GM23338 (cell line): ENCODE data around the gene IL21. TPM values are rescaled to one million over a fixed set of nuclear protein-coding genes. Genes with fewer than 3 reads are reported as not detected.

ENCODE experiments used
- ATAC-seq: fragments of 200-7000 bp; cut with Tn5 transposase; 3 replicates; pipeline ENCODE4 v1.9.1; 2020
- DNase-seq: peaks from one replicate; pipeline ENCODE4 v3.0.0-alpha.2; 2015; ENCODE audit warnings: low spot score
- H2AFZ ChIP-seq: fragments of 200-600 bp; sonication (generic); 2 replicates; pipeline ENCODE4 v1.8.0; 2016; ENCODE audit warnings: antibody characterized with exemption, mild to moderate bottlenecking, moderate library complexity
- H3F3A ChIP-seq: fragments of 200-600 bp; sonication (generic); replicated peaks from 2 replicates; pipeline ENCODE4 v1.8.0; 2017; ENCODE audit warnings: antibody characterized with exemption, mixed run types, low read depth
- H3K27ac ChIP-seq: fragments of 200-600 bp; sonication (generic); 2 replicates; pipeline ENCODE4 v1.6.1; 2016; ENCODE audit warnings: low read depth
- H3K27me3 ChIP-seq: fragments of 200-600 bp; sonication (generic); 2 replicates; pipeline ENCODE4 v1.8.0; 2016; ENCODE audit warnings: mild to moderate bottlenecking, mixed run types, moderate library complexity; ENCODE audit not compliant: insufficient read depth
- H3K36me3 ChIP-seq: fragments of 200-600 bp; sonication (generic); 2 replicates; pipeline ENCODE4 v1.8.0; 2016; ENCODE audit warnings: mild to moderate bottlenecking; ENCODE audit not compliant: insufficient read depth
- H3K4me1 ChIP-seq: fragments of 200-600 bp; sonication (generic); 2 replicates; pipeline ENCODE4 v1.8.0; 2016; ENCODE audit warnings: mild to moderate bottlenecking, moderate library complexity; ENCODE audit not compliant: insufficient read depth
- H3K4me2 ChIP-seq: fragments of 200-600 bp; sonication (generic); 2 replicates; pipeline ENCODE4 v1.7.1; 2017; ENCODE audit warnings: mixed run types
- H3K4me3 ChIP-seq: fragments of 200-600 bp; sonication (generic); 2 replicates; pipeline ENCODE4 v1.6.1; 2016; ENCODE audit warnings: mixed run types
- H3K79me2 ChIP-seq: fragments of 200-600 bp; sonication (generic); replicated peaks from 2 replicates; pipeline ENCODE4 v1.8.0; 2017; ENCODE audit warnings: mild to moderate bottlenecking; ENCODE audit not compliant: insufficient read depth
- H3K9me2 ChIP-seq: fragments of 200-600 bp; sonication (generic); 2 replicates; pipeline ENCODE4 v1.8.0; 2017; ENCODE audit not compliant: insufficient read depth
- H4K20me1 ChIP-seq: fragments of 200-600 bp; sonication (generic); replicated peaks from 2 replicates; pipeline ENCODE4 v1.8.0; 2017; ENCODE audit warnings: mild to moderate bottlenecking; ENCODE audit not compliant: insufficient read depth
- H3K27ac Mint-ChIP-seq: 2 replicates; pipeline ENCODE4 v1.8.0; 2020; ENCODE audit warnings: inconsistent platforms, mild to moderate bottlenecking, moderate library complexity, mixed read lengths
- H3K27me3 Mint-ChIP-seq: 3 replicates; pipeline ENCODE4 v1.8.0; 2022; ENCODE audit warnings: low read depth, mild to moderate bottlenecking, moderate library complexity, mixed read lengths, inconsistent platforms; ENCODE audit not compliant: insufficient read depth, poor library complexity
- H3K36me3 Mint-ChIP-seq: 3 replicates; pipeline ENCODE4 v1.8.0; 2021; ENCODE audit warnings: low read depth, mild to moderate bottlenecking, inconsistent platforms, moderate library complexity, mixed read lengths
- H3K4me1 Mint-ChIP-seq: 3 replicates; pipeline ENCODE4 v1.8.0; 2020; ENCODE audit warnings: mild to moderate bottlenecking, inconsistent platforms, mixed read lengths
- H3K4me3 Mint-ChIP-seq: 3 replicates; pipeline ENCODE4 v1.8.0; 2021; ENCODE audit warnings: moderate library complexity, mild to moderate bottlenecking, inconsistent platforms, mixed read lengths
- H3K9me3 Mint-ChIP-seq: 3 replicates; pipeline ENCODE4 v1.8.0; 2020; ENCODE audit warnings: moderate library complexity, mild to moderate bottlenecking, inconsistent platforms, mixed read lengths
- CREB1 ChIP-seq: fragments of 250-450 bp; sonication (Bioruptor Pico); IDR thresholded peaks from 2 replicates; pipeline ENCODE4 v1.5.0; 2020; ENCODE audit warnings: low read depth, mild to moderate bottlenecking, moderate library complexity
- CTCF ChIP-seq, 2 experiments: fragments of 200-600 bp in 1 of 2; sonication (generic) in 1 of 2; conservative IDR thresholded peaks; 2 replicates each; pipeline versions ENCODE4 v1.5.1 to v1.6.1; 2016 to 2017; ENCODE audit warnings: antibody characterized with exemption in 2 of 2, low read depth in 2 of 2, mild to moderate bottlenecking in 2 of 2, moderate library complexity in 1 of 2
- EZH2 ChIP-seq: fragments of 200-600 bp; sonication (generic); IDR thresholded peaks from one replicate; pipeline ENCODE4 v1.8.0; 2017; ENCODE audit warnings: antibody characterized with exemption, mild to moderate bottlenecking, low read depth; ENCODE audit not compliant: unreplicated experiment
- EZH2phosphoT487 ChIP-seq: fragments of 200-600 bp; sonication (generic); IDR thresholded peaks from one replicate; pipeline ENCODE4 v1.8.1; 2018; ENCODE audit warnings: antibody characterized with exemption; ENCODE audit not compliant: unreplicated experiment
- JUNB ChIP-seq: IDR thresholded peaks from one replicate; pipeline ENCODE4 v1.6.1; 2016; ENCODE audit warnings: antibody characterized with exemption; ENCODE audit not compliant: unreplicated experiment
- NANOG ChIP-seq: IDR thresholded peaks from 2 replicates; pipeline ENCODE4 v1.6.1; 2016; ENCODE audit warnings: antibody characterized with exemption, borderline replicate concordance
- POLR2AphosphoS5 ChIP-seq: IDR thresholded peaks from 2 replicates; pipeline ENCODE4 v1.6.1; 2016; ENCODE audit warnings: antibody characterized with exemption, low read depth
- REST ChIP-seq: IDR thresholded peaks from one replicate; pipeline ENCODE4 v1.6.1; 2018; ENCODE audit warnings: antibody characterized with exemption; ENCODE audit not compliant: unreplicated experiment
- STAT1 ChIP-seq: IDR thresholded peaks from one replicate; pipeline ENCODE4 v1.6.1; 2016; ENCODE audit warnings: antibody characterized with exemption; ENCODE audit not compliant: unreplicated experiment
- ZNF114 ChIP-seq: fragments of 250-450 bp; sonication (Bioruptor Pico); IDR thresholded peaks from 2 replicates; pipeline ENCODE4 v1.5.0; 2020; ENCODE audit warnings: mild to moderate bottlenecking, moderate library complexity
- ZNF331 ChIP-seq: fragments of 250-450 bp; sonication (Bioruptor Pico); IDR thresholded peaks from 2 replicates; pipeline ENCODE4 v1.5.0; 2020; ENCODE audit warnings: low read depth, mild to moderate bottlenecking, moderate library complexity
- polyA plus RNA-seq: library from polyadenylated mRNA; unstranded; fragments of >200 nt; fragmentation: Nextera tagmentation; extraction: Ambion mirVana; gene quantifications from 2 replicates; pipeline ENCODE4 v1.2.1, GENCODE V29; 2016
- total RNA-seq: library from RNA; depleted of rRNA; stranded (reverse); fragments of >200 nt; shearing (Covaris generic); gene quantifications from 2 replicates; pipeline ENCODE4 v1.2.3, GENCODE V29; 2014
- TF ChIP-seq, protein P1 (sequence below): fragments of 250-450 bp; sonication (Bioruptor Pico); IDR thresholded peaks from 2 replicates; pipeline ENCODE4 v1.5.0; 2020; ENCODE audit warnings: mild to moderate bottlenecking, moderate library complexity

The IL21 gene
- total and polyA plus RNA-seq, 2 experiments from 2014 or later = not detected

GRCh38 chr4:122584519-122584918, 36.3 kb downstream of the IL21 start (continued):
- TF ChIP-seq, protein P1, sequence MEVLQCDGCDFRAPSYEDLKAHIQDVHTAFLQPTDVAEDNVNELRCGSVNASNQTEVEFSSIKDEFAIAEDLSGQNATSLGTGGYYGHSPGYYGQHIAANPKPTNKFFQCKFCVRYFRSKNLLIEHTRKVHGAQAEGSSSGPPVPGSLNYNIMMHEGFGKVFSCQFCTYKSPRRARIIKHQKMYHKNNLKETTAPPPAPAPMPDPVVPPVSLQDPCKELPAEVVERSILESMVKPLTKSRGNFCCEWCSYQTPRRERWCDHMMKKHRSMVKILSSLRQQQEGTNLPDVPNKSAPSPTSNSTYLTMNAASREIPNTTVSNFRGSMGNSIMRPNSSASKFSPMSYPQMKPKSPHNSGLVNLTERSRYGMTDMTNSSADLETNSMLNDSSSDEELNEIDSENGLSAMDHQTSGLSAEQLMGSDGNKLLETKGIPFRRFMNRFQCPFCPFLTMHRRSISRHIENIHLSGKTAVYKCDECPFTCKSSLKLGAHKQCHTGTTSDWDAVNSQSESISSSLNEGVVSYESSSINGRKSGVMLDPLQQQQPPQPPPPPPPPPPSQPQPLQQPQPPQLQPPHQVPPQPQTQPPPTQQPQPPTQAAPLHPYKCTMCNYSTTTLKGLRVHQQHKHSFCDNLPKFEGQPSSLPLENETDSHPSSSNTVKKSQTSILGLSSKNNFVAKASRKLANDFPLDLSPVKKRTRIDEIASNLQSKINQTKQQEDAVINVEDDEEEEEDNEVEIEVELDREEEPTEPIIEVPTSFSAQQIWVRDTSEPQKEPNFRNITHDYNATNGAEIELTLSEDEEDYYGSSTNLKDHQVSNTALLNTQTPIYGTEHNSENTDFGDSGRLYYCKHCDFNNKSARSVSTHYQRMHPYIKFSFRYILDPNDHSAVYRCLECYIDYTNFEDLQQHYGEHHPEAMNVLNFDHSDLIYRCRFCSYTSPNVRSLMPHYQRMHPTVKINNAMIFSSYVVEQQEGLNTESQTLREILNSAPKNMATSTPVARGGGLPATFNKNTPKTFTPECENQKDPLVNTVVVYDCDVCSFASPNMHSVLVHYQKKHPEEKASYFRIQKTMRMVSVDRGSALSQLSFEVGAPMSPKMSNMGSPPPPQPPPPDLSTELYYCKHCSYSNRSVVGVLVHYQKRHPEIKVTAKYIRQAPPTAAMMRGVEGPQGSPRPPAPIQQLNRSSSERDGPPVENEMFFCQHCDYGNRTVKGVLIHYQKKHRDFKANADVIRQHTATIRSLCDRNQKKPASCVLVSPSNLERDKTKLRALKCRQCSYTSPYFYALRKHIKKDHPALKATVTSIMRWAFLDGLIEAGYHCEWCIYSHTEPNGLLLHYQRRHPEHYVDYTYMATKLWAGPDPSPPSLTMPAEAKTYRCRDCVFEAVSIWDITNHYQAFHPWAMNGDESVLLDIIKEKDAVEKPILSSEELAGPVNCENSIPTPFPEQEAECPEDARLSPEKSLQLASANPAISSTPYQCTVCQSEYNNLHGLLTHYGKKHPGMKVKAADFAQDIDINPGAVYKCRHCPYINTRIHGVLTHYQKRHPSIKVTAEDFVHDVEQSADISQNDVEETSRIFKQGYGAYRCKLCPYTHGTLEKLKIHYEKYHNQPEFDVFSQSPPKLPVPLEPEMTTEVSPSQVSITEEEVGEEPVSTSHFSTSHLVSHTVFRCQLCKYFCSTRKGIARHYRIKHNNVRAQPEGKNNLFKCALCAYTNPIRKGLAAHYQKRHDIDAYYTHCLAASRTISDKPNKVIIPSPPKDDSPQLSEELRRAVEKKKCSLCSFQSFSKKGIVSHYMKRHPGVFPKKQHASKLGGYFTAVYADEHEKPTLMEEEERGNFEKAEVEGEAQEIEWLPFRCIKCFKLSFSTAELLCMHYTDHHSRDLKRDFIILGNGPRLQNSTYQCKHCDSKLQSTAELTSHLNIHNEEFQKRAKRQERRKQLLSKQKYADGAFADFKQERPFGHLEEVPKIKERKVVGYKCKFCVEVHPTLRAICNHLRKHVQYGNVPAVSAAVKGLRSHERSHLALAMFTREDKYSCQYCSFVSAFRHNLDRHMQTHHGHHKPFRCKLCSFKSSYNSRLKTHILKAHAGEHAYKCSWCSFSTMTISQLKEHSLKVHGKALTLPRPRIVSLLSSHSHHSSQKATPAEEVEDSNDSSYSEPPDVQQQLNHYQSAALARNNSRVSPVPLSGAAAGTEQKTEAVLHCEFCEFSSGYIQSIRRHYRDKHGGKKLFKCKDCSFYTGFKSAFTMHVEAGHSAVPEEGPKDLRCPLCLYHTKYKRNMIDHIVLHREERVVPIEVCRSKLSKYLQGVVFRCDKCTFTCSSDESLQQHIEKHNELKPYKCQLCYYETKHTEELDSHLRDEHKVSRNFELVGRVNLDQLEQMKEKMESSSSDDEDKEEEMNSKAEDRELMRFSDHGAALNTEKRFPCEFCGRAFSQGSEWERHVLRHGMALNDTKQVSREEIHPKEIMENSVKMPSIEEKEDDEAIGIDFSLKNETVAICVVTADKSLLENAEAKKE (CRISPR knock-in tag) = no peak
- TF ChIP-seq CREB1 (no peak), STAT1 (no peak), JUNB (no peak)

- peaks cover 1% of the 10 kb centered on the region for H3K27me3 Mint-ChIP-seq
- no peaks in the 10 kb centered on the region for H3K36me3 ChIP-seq
- no peak overlapping the region for H3K27ac Mint-ChIP-seq
- no peaks in the 10 kb centered on the region for H3K79me2 ChIP-seq
- no peaks in the 10 kb centered on the region for H3K4me1 ChIP-seq
- H3K4me3 ChIP-seq = no peak overlapping the region
- H2AFZ ChIP-seq = 0 out of 2 replicates have a peak overlapping the region, but pooled peaks have one; percentile 65
- H3K4me2 ChIP-seq = no peak overlapping the region
- ATAC-seq (no peak), DNase-seq (no peak)
- H3K36me3 Mint-ChIP-seq = no peaks in the 10 kb centered on the region
- H4K20me1 ChIP-seq = no peaks in the 10 kb centered on the region
- no peaks in the 10 kb centered on the region for H3K27me3 ChIP-seq
- H3K9me2 ChIP-seq = no peaks in the 10 kb centered on the region
- no peaks in the 10 kb centered on the region for H3K4me1 Mint-ChIP-seq
- H3F3A ChIP-seq = no peaks in the 10 kb centered on the region
- H3K27ac ChIP-seq = no peak overlapping the region
- H3K9me3 Mint-ChIP-seq = no peaks in the 10 kb centered on the region
- no peak overlapping the region for H3K4me3 Mint-ChIP-seq
- TF ChIP-seq CREB1 (no peak), EZH2phosphoT487 (no peak), ZNF114 (no peak), ZNF331 (CRISPR knock-in tag) (no peak), NANOG (no peak), POLR2AphosphoS5 (no peak), STAT1 (no peak), EZH2 (no peak), REST (no peak), CTCF (conservative IDR thresholded peaks at IDR 0.05; ENCODE audit: low read depth in 2 of 2) (no peak), JUNB (no peak)
Observed at GRCh38 chr4:122583906-122584305, 37.0 kb downstream of the IL21 start.
